ENCODE measurements around the gene PROP1.
"Not testable (repeated sequence)": the region's sequence is repeated elsewhere in the genome, so short reads cannot be mapped to it uniquely, and the experiment has no call there.

Gene PROP1

GRCh38 chr5:177995691-177996595 lies at the start of gene PROP1:
Gene PROP1 (minus strand): TSS chr5:177996242. CDS start chr5:177995933, 309 bp downstream.
- H4K20me1 ChIP-seq (ENCODE audit: insufficient read depth) = no peaks in the 10 kb centered on the region
- no peaks in the 10 kb centered on the region for H3K4me1 ChIP-seq (ENCODE audit: low read depth, poor library complexity, severe bottlenecking)
- H3K9ac ChIP-seq = no peak within 1 kb of the TSS
- H3K36me3 ChIP-seq (ENCODE audit: insufficient read depth) = no peaks in the 10 kb centered on the region
- no peaks in the 10 kb centered on the region for H3K79me2 ChIP-seq (ENCODE audit: insufficient read depth, low read depth)
- H3K27ac ChIP-seq = no peak within 1 kb of the TSS
- H3K4me3 ChIP-seq (IDR thresholded peaks at IDR 0.05; ENCODE audit: insufficient read depth, low read depth, low read length) = no peak within 1 kb of the TSS
- no peaks in the 10 kb centered on the region for H3K27me3 ChIP-seq (ENCODE audit: insufficient read depth, low read depth)
- TF ChIP-seq CTCF (conservative IDR thresholded peaks at IDR 0.05; ENCODE audit: low read depth, low read length) = no peak
- no peak within 1 kb of the TSS for H2AFZ ChIP-seq (ENCODE audit: low read depth)
- H3K4me2 ChIP-seq = no peak within 1 kb of the TSS

- not testable (repeated sequence) for H3K9ac ChIP-seq; H3K4me2 ChIP-seq; H3K4me1 ChIP-seq (ENCODE audit: low read depth, poor library complexity, severe bottlenecking); H3K27me3 ChIP-seq (ENCODE audit: insufficient read depth, low read depth); H3K36me3 ChIP-seq (ENCODE audit: insufficient read depth); H2AFZ ChIP-seq (ENCODE audit: low read depth); H3K27ac ChIP-seq; H3K79me2 ChIP-seq (ENCODE audit: insufficient read depth, low read depth); H4K20me1 ChIP-seq (ENCODE audit: insufficient read depth); H3K4me3 ChIP-seq (IDR thresholded peaks at IDR 0.05; ENCODE audit: insufficient read depth, low read depth, low read length)
These were observed 23.5 kb upstream of the PROP1 start for GRCh38 chr5:178019379-178020030.

- not testable (repeated sequence) for H3K9ac ChIP-seq; H3K4me1 ChIP-seq (ENCODE audit: low read depth, poor library complexity, severe bottlenecking); H4K20me1 ChIP-seq (ENCODE audit: insufficient read depth); H3K79me2 ChIP-seq (ENCODE audit: insufficient read depth, low read depth); H3K36me3 ChIP-seq (ENCODE audit: insufficient read depth); H3K27me3 ChIP-seq (ENCODE audit: insufficient read depth, low read depth); H3K4me2 ChIP-seq; H3K4me3 ChIP-seq (IDR thresholded peaks at IDR 0.05; ENCODE audit: insufficient read depth, low read depth, low read length); H3K27ac ChIP-seq; H2AFZ ChIP-seq (ENCODE audit: low read depth)
These were observed 16.7 kb upstream of the PROP1 start for GRCh38 chr5:178012758-178013157.

GRCh38 chr5:178011816-178012554 lies 15.9 kb upstream of the PROP1 start:
- H2AFZ ChIP-seq (ENCODE audit: low read depth); H4K20me1 ChIP-seq (ENCODE audit: insufficient read depth); H3K4me2 ChIP-seq; H3K36me3 ChIP-seq (ENCODE audit: insufficient read depth); H3K27ac ChIP-seq; H3K9ac ChIP-seq; H3K27me3 ChIP-seq (ENCODE audit: insufficient read depth, low read depth); H3K4me3 ChIP-seq (IDR thresholded peaks at IDR 0.05; ENCODE audit: insufficient read depth, low read depth, low read length); H3K4me1 ChIP-seq (ENCODE audit: low read depth, poor library complexity, severe bottlenecking); H3K79me2 ChIP-seq (ENCODE audit: insufficient read depth, low read depth): not testable (repeated sequence)

- H3K36me3 ChIP-seq (ENCODE audit: insufficient read depth); H4K20me1 ChIP-seq (ENCODE audit: insufficient read depth); H3K4me1 ChIP-seq (ENCODE audit: low read depth, poor library complexity, severe bottlenecking); H3K27ac ChIP-seq; H3K9ac ChIP-seq; H3K27me3 ChIP-seq (ENCODE audit: insufficient read depth, low read depth); H3K4me3 ChIP-seq (IDR thresholded peaks at IDR 0.05; ENCODE audit: insufficient read depth, low read depth, low read length); H3K4me2 ChIP-seq; H3K79me2 ChIP-seq (ENCODE audit: insufficient read depth, low read depth); H2AFZ ChIP-seq (ENCODE audit: low read depth): not testable (repeated sequence)
These were observed 11.2 kb upstream of the PROP1 start for GRCh38 chr5:178007272-178007671.

GRCh38 chr5:178006536-178007231 lies 10.6 kb upstream of the PROP1 start:
- not testable (repeated sequence) for H3K27ac ChIP-seq; H3K9ac ChIP-seq; H3K27me3 ChIP-seq (ENCODE audit: insufficient read depth, low read depth); H2AFZ ChIP-seq (ENCODE audit: low read depth); H4K20me1 ChIP-seq (ENCODE audit: insufficient read depth); H3K36me3 ChIP-seq (ENCODE audit: insufficient read depth); H3K79me2 ChIP-seq (ENCODE audit: insufficient read depth, low read depth); H3K4me3 ChIP-seq (IDR thresholded peaks at IDR 0.05; ENCODE audit: insufficient read depth, low read depth, low read length); H3K4me2 ChIP-seq; H3K4me1 ChIP-seq (ENCODE audit: low read depth, poor library complexity, severe bottlenecking)

- H3K36me3 ChIP-seq (ENCODE audit: insufficient read depth); H3K4me3 ChIP-seq (IDR thresholded peaks at IDR 0.05; ENCODE audit: insufficient read depth, low read depth, low read length); H3K4me2 ChIP-seq; H3K79me2 ChIP-seq (ENCODE audit: insufficient read depth, low read depth); H2AFZ ChIP-seq (ENCODE audit: low read depth); H3K27me3 ChIP-seq (ENCODE audit: insufficient read depth, low read depth); H3K9ac ChIP-seq; H3K4me1 ChIP-seq (ENCODE audit: low read depth, poor library complexity, severe bottlenecking); H4K20me1 ChIP-seq (ENCODE audit: insufficient read depth); H3K27ac ChIP-seq: not testable (repeated sequence)
These were observed 10.1 kb upstream of the PROP1 start for GRCh38 chr5:178006181-178006535.
